SK-N-SH (cell line): Measurements from ENCODE around the gene ZFHX3.

Experiments used
- FOXM1 ChIP-seq: IDR thresholded peaks from 2 replicates; pipeline ENCODE4 v1.4.0; 2012; ENCODE audit warnings: low read depth, mild to moderate bottlenecking
- SIN3A ChIP-seq: IDR thresholded peaks from 2 replicates; pipeline ENCODE4 v1.6.1; 2012; ENCODE audit warnings: low read depth, mild to moderate bottlenecking, low read length, moderate library complexity, borderline replicate concordance

GRCh38 chr16:73056921-73057290 is 9.0 kb upstream of the ZFHX3 start:
- TF ChIP-seq SIN3A = no peak
- TF ChIP-seq FOXM1 = no peak
